Esophagus muscularis mucosa (tissue), 4 donors: Measurements from ENCODE around the gene ZNF557. TPM values are rescaled to one million over a fixed set of nuclear protein-coding genes. Genes with fewer than 3 reads are reported as not detected.
A peak's percentile ranks its signal among the peaks of the same experiment; 100 is the strongest.

Source experiments
- DNase-seq: peaks from one replicate; pipeline ENCODE4 v3.0.0-alpha.2; 2017; ENCODE audit errors: extremely low spot score
- H3K27ac ChIP-seq, 4 donors: fragments of 200-600 bp; sonication (generic); replicated peaks in 1 of 4; 1 replicate in 3 of 4; 2 replicates in 1 of 4; pipeline ENCODE4 v1.5.1; 2016 to 2019; ENCODE audit warnings: mild to moderate bottlenecking in 1 of 4
- H3K27me3 ChIP-seq, 4 donors: fragments of 200-600 bp; sonication (generic); one replicate each; pipeline versions ENCODE4 v1.5.1 to v1.6.0; 2016 to 2019
- H3K36me3 ChIP-seq, 4 donors: fragments of 200-600 bp; sonication (generic); one replicate each; pipeline ENCODE4 v1.5.1; 2016 to 2019
- H3K4me1 ChIP-seq, 4 donors: fragments of 200-600 bp; sonication (generic); one replicate each; pipeline ENCODE4 v1.5.1; 2016 to 2019
- H3K4me3 ChIP-seq, 4 donors: fragments of 200-600 bp; sonication (generic); 1 replicate in 2 of 4; 2 replicates in 2 of 4; pipeline ENCODE4 v1.5.1; 2016 to 2019; ENCODE audit warnings: mild to moderate bottlenecking in 4 of 4, moderate library complexity in 1 of 4
- H3K9me3 ChIP-seq, 4 donors: fragments of 200-600 bp; sonication (generic); 1 replicate in 3 of 4; 2 replicates in 1 of 4; pipeline ENCODE4 v1.5.1; 2016 to 2019
- CTCF ChIP-seq, 3 experiments: fragments of 200-600 bp in 2 of 3; fragments of 450-650 bp in 1 of 3; sonication (generic) in 2 of 3; IDR thresholded peaks; one replicate each; pipeline ENCODE4 v1.5.1; 2017 to 2019; ENCODE audit warnings: antibody characterized with exemption in 3 of 3, mild to moderate bottlenecking in 2 of 3, moderate library complexity in 1 of 3
- EP300 ChIP-seq: sonication (generic); formaldehyde crosslinking; IDR thresholded peaks from one replicate; pipeline ENCODE4 v1.6.1; 2017; ENCODE audit warnings: antibody characterized with exemption
- POLR2A ChIP-seq: fragments of 450-650 bp; IDR thresholded peaks from one replicate; pipeline ENCODE4 v1.6.1; 2017; ENCODE audit warnings: antibody characterized with exemption, moderate library complexity, mild to moderate bottlenecking, low read depth
- POLR2AphosphoS5 ChIP-seq, 2 donors: sonication (generic); formaldehyde crosslinking; IDR thresholded peaks; one replicate each; pipeline ENCODE4 v1.6.1; 2017; ENCODE audit warnings: antibody characterized with exemption in 2 of 2
- WGBS: methylation state at CpG from one replicate; pipeline ENCODE4 v1.1.5; 2018; 5-methylcytosine and 5-hydroxymethylcytosine counted together
- intact Hi-C: fragments of 100-400 bp; cut with DNase I; formaldehyde crosslinking; loops from one replicate; pipeline ENCODE4 v1.15.1; 2023
- total RNA-seq, 4 donors: library from RNA; depleted of rRNA; stranded (reverse); fragments of >200 nt; gene quantifications; one replicate each; pipeline versions ENCODE4 v1.1.0 to v1.2.1, GENCODE V29; 2016

ZNF557 gene
- total RNA-seq, 4 donors from 2014 or later, result 5.5 to 9.0 (median 8.3) TPM

GRCh38 chr19:7076151-7076550 is 6.6 kb downstream of the ZNF557 start:
- 93% methylated on average over 6 of the region's 6 CpGs for WGBS
- DNase-seq, result no peak

GRCh38 chr19:7078008-7078407 is 8.5 kb downstream of the ZNF557 start:
- no peak for TF ChIP-seq POLR2A
- no peak overlapping the region for H3K4me3 ChIP-seq
- peaks cover 37 to 85% (median 71%) of the 10 kb centered on the region in 4 donors for H3K9me3 ChIP-seq
- H3K27ac ChIP-seq, result no peak overlapping the region
- 96% methylated on average over 2 of the region's 2 CpGs for WGBS
- peaks cover 99 to 100% (median 100%) of the 10 kb centered on the region in 4 donors for H3K36me3 ChIP-seq
- no peak for DNase-seq
- H3K27me3 ChIP-seq, result no peaks in the 10 kb centered on the region
- H3K4me1 ChIP-seq, result no peaks in the 10 kb centered on the region
- intact Hi-C loops, result no loop called here

More at GRCh38 chr19:7076151-7076550, 6.6 kb downstream of the ZNF557 start:
- Histone ChIP-seq H3K9me3 (peaks cover 26 to 66% (median 52%) of the 10 kb centered on the region in 4 donors), H3K4me3 (no peak overlapping the region), H3K27me3 (no peaks in the 10 kb centered on the region), H3K36me3 (peaks cover 98 to 100% (median 99%) of the 10 kb centered on the region in 4 donors), H3K27ac (no peak overlapping the region), H3K4me1 (peaks cover 0 to 3% (median under 1%) of the 10 kb centered on the region in 4 donors)
- no peak for TF ChIP-seq POLR2AphosphoS5 (IDR thresholded peaks at IDR 0.05)
- no peak for TF ChIP-seq CTCF (IDR thresholded peaks at IDR 0.05)
- TF ChIP-seq EP300, result no peak
- intact Hi-C loops, result no loop called here

GRCh38 chr19:7083076-7083956 is 13.8 kb downstream of the ZNF557 start:
- intact Hi-C loops, result no loop called here
- DNase-seq, result no peak
- WGBS, result 95% methylated on average over 15 of the region's 15 CpGs

GRCh38 chr19:7088999-7089398 is 19.5 kb downstream of the ZNF557 start:
- intact Hi-C loops, result no loop called here
- Histone ChIP-seq H3K36me3 (peaks cover 10 to 36% (median 24%) of the 10 kb centered on the region in 4 donors), H3K4me1 (no peaks in the 10 kb centered on the region), H3K27ac (no peak overlapping the region), H3K9me3 (peaks cover 10 to 89% (median 55%) of the 10 kb centered on the region in 4 donors), H3K4me3 (no peak overlapping the region), H3K27me3 (no peaks in the 10 kb centered on the region)
- 96% methylated on average over 6 of the region's 6 CpGs for WGBS
- TF ChIP-seq POLR2A (no peak), POLR2AphosphoS5 (IDR thresholded peaks at IDR 0.05) (no peak), EP300 (no peak), CTCF (IDR thresholded peaks at IDR 0.05) (no peak)
- DNase-seq, result no peak

More at GRCh38 chr19:7083076-7083956, 13.8 kb downstream of the ZNF557 start:
- Histone ChIP-seq H3K36me3 (peaks cover 64 to 73% (median 68%) of the 10 kb centered on the region in 4 donors), H3K27ac (no peak overlapping the region), H3K4me1 (no peaks in the 10 kb centered on the region), H3K9me3 (peaks cover 39 to 100% (median 96%) of the 10 kb centered on the region in 4 donors), H3K27me3 (no peaks in the 10 kb centered on the region), H3K4me3 (no peak overlapping the region)
- TF ChIP-seq POLR2AphosphoS5 (IDR thresholded peaks at IDR 0.05) (no peak), EP300 (no peak), CTCF (IDR thresholded peaks at IDR 0.05) (no peak), POLR2A (no peak)

GRCh38 chr19:7098096-7098495 is 28.6 kb downstream of the ZNF557 start:
- no peak for TF ChIP-seq POLR2AphosphoS5 (IDR thresholded peaks at IDR 0.05)
- TF ChIP-seq POLR2A, result no peak
- no peak for TF ChIP-seq CTCF (IDR thresholded peaks at IDR 0.05)
- no peak for TF ChIP-seq EP300
- peak overlapping the region; percentile 64 to 68 (median 67) for H3K4me3 ChIP-seq
- H3K9me3 ChIP-seq, result peaks cover 0 to 20% (median 7%) of the 10 kb centered on the region in 4 donors
- H3K27me3 ChIP-seq, result no peaks in the 10 kb centered on the region
- intact Hi-C loops, result no loop called here
- WGBS, result 94% methylated on average over 3 of the region's 3 CpGs
- peak overlapping the region in 3 of 4 donors; percentile 91 to 93 (median 91) for H3K27ac ChIP-seq
- H3K36me3 ChIP-seq, result no peaks in the 10 kb centered on the region
- peaks cover 3 to 15% (median 9%) of the 10 kb centered on the region in 4 donors for H3K4me1 ChIP-seq
- DNase-seq, result no peak
